ENCODE results near the gene SLC39A10.
"Not testable (repeated sequence)": the region's sequence is repeated elsewhere in the genome, so short reads cannot be mapped to it uniquely, and the experiment has no call there.

Gene SLC39A10

GRCh38 chr2:195656161-195656858, 716 bp upstream of the SLC39A10 start:
- Mint-ChIP-seq H3K36me3 (ENCODE audit: low read depth) (peaks cover 25% of the 10 kb centered on the region), H3K4me1 (ENCODE audit: low read depth) (peaks cover 47% of the 10 kb centered on the region), H3K27ac (peak overlapping the region; percentile 95), H3K9me3 (no peaks in the 10 kb centered on the region), H3K4me3 (peak overlapping the region; percentile 95), H3K27me3 (no peaks in the 10 kb centered on the region)

DNA sequence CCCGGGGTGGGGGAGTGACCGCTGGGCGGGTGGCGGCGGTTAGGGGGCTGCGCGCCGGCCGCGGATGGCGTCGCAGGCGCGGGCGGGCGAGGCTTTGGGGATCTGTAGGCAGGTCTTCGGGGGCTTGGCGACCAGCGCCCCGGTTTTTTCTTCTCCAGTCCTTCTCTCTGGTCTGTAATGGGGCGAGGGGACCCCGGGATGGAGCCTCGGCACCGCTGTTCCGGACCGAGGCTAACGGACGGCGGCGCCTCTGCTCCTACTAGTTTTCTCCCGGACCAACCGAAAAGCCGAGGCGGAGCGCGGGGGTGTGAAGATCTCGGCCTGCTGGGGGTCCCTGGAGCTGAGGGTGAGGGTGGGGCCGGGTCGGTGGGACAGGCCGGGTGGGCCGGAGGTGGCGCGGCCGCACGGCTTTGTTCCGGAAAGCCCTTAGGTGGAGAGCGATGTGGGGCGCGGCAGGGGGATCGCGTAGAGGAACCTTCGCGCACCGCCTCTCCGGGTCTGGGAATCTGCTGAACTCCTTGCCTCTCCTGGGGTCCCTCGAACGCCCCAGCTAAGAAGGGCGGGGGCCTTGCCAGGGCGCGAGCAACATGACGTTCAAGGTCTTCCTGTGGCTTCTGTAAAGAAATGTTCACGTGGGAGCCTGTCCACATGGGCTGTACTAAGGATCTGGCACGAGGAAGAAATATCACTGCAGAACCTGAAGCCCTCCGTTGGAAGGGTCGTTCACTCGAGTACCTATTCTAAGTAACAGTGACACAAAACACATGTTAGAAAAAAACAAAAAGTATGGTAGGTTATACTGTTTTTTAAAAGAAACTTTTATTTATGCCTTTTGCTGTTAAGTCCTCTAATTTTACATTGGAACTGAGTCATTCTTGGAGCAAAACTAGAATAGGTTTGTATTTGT, 861 bp downstream of the SLC39A10 start:
- no peaks in the 10 kb centered on the region for H3K9me3 Mint-ChIP-seq
- H3K27ac Mint-ChIP-seq = peak overlapping the region; percentile 97
- H3K4me1 Mint-ChIP-seq (ENCODE audit: low read depth) = peaks cover 49% of the 10 kb centered on the region
- no peaks in the 10 kb centered on the region for H3K27me3 Mint-ChIP-seq
- H3K36me3 Mint-ChIP-seq (ENCODE audit: low read depth) = peaks cover 25% of the 10 kb centered on the region
- peak overlapping the region; percentile 95 for H3K4me3 Mint-ChIP-seq

DNA sequence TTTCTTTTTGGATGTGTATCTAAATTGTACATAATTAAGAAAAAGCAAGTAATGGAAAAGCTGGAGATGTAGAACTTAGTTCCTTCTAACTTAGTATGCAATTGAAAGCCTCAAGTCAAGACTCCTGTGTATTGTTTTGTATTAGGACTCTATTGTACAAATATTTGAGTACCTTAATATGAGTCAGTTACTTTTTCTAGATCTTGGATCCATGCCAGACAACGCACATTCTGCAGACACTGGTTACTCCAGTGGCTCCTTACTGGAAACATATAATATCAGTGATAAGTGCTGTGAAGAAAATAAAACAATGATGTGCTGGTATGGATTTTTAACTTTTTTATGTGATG, 1.5 kb downstream of the SLC39A10 start:
- peaks cover 25% of the 10 kb centered on the region for H3K36me3 Mint-ChIP-seq (ENCODE audit: low read depth)

DNA sequence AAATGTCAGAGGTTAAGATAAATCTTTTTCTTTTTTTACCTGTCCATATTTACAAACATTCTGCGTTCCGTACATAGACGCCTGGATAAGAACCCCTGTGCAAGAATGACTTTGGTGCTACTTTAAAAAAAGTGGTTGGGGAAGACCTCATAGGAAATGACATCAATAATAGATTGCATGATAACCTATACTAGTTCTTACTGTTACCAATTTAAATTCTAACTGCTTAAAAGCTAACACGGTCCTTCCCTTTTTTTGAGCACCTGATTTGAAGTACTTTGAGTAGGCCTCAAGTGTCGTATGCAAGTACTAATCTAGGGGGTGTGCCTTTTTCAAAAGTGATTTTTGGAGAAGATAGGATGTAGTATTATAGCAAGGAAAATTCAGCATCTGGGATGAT, 2.1 kb downstream of the SLC39A10 start:
- Mint-ChIP-seq H3K4me3 (peak overlapping the region; percentile 95), H3K27ac (peak overlapping the region; percentile 97), H3K36me3 (ENCODE audit: low read depth) (peaks cover 25% of the 10 kb centered on the region), H3K9me3 (no peaks in the 10 kb centered on the region), H3K4me1 (ENCODE audit: low read depth) (peaks cover 52% of the 10 kb centered on the region), H3K27me3 (no peaks in the 10 kb centered on the region)

More for the DNA sequence above, 1.5 kb downstream of the SLC39A10 start:
- Mint-ChIP-seq H3K4me3 (peak overlapping the region; percentile 95), H3K27ac (peak overlapping the region; percentile 97), H3K9me3 (no peaks in the 10 kb centered on the region), H3K27me3 (no peaks in the 10 kb centered on the region), H3K4me1 (ENCODE audit: low read depth) (peaks cover 52% of the 10 kb centered on the region)

DNA sequence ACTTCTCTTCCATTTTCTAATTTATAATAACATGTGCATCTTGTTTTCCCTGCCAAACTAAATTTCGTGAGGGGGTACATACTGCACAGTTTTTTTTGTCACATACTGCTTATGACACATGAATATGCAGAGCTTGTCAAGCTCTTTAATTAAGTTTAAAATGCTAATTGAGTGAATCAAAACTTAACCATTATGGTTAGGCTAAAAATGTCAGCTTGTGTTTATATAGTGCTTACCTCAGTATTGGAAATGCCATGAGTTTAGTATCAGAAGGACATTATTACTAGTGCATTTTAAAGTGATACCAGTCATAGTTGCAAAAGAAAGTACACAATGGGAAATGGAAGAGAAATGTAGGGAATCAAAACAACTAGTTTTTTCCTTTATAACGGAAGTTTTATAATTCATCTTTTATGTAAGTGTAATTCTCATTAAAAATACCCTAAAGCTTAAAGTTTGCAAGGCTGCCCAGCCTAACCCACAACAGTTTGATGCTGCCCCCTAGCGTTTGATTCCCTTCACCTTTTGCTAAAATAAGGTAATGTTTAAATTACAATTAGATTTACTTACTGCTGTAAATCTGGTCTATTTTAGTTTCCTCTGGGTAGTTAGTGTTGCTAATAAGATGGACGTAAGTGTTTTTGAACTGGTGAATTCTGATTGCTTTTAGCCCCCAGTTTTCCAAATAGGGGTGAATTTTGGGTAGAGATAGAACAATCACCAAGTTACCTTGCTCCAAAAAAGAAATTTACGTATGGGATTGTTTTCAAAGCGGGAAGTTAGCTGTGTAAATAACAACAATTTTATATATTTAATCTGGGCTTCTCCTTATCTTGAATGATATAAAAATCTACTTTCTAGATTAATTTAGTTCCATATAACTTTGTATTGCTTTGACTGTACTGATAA, 3.2 kb downstream of the SLC39A10 start:
- no peaks in the 10 kb centered on the region for H3K9me3 Mint-ChIP-seq
- H3K27me3 Mint-ChIP-seq = no peaks in the 10 kb centered on the region
- H3K36me3 Mint-ChIP-seq (ENCODE audit: low read depth) = peaks cover 25% of the 10 kb centered on the region
- H3K27ac Mint-ChIP-seq = peak overlapping the region; percentile 97
- H3K4me1 Mint-ChIP-seq (ENCODE audit: low read depth) = peaks cover 57% of the 10 kb centered on the region
- H3K4me3 Mint-ChIP-seq = peak overlapping the region; percentile 95

GRCh38 chr2:195662138-195662537, 5.1 kb downstream of the SLC39A10 start:
- Mint-ChIP-seq H3K4me3 (no peak overlapping the region), H3K27me3 (no peaks in the 10 kb centered on the region), H3K36me3 (ENCODE audit: low read depth) (peaks cover 25% of the 10 kb centered on the region), H3K27ac (peak overlapping the region; percentile 79), H3K9me3 (no peaks in the 10 kb centered on the region), H3K4me1 (ENCODE audit: low read depth) (peaks cover 68% of the 10 kb centered on the region)

DNA sequence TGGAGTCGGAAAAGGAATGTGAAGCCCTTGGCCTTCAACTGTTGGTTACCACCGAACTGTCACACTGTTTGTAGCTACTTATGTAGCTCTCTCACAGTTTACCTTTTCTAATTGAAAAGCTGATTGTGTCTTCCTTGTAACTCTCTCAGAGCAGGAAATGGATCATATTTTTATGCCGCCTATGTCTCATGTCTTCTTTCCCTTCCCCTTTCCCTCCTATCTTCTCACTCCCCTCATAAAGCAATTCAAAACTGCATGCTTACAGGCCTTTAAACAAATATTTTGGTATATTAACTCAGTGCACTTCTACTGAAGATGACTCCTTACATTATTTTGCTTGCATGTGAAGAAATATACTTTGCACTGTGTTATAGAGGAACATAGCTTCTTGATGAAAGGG, 6.0 kb downstream of the SLC39A10 start:
- Mint-ChIP-seq H3K4me3 (no peak overlapping the region), H3K27ac (peak overlapping the region; percentile 50), H3K27me3 (no peaks in the 10 kb centered on the region), H3K4me1 (ENCODE audit: low read depth) (peaks cover 74% of the 10 kb centered on the region), H3K36me3 (ENCODE audit: low read depth) (peaks cover 24% of the 10 kb centered on the region), H3K9me3 (no peaks in the 10 kb centered on the region)

DNA sequence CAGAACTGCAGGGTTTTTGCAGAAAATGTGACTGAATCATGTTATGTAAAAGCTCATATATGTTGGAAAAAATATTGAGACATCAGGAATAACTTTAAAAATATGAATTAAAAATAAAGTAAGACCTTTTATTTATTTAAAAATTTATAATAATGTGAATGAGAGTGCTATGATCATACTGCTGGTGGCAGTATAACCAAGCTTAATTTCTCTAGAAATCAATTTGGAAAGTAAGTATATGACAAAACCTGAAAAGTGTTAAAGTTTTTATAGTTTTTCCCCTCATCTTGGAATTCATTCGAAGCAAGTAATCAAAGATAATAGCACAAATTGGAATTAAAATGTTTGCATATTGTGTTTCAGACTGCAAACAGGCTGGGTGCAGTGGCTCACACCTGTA, 7.5 kb downstream of the SLC39A10 start:
- Mint-ChIP-seq H3K9me3 (no peaks in the 10 kb centered on the region), H3K4me1 (ENCODE audit: low read depth) (peaks cover 69% of the 10 kb centered on the region), H3K36me3 (ENCODE audit: low read depth) (peaks cover 9% of the 10 kb centered on the region), H3K27ac (no peak overlapping the region), H3K4me3 (no peak overlapping the region), H3K27me3 (no peaks in the 10 kb centered on the region)

GRCh38 chr2:195665153-195665552, 8.1 kb downstream of the SLC39A10 start:
- not testable (repeated sequence) for H3K4me3 Mint-ChIP-seq; H3K27me3 Mint-ChIP-seq; H3K9me3 Mint-ChIP-seq; H3K27ac Mint-ChIP-seq; H3K36me3 Mint-ChIP-seq (ENCODE audit: low read depth)
- H3K4me1 Mint-ChIP-seq (ENCODE audit: low read depth) = peaks cover 63% of the 10 kb centered on the region

DNA sequence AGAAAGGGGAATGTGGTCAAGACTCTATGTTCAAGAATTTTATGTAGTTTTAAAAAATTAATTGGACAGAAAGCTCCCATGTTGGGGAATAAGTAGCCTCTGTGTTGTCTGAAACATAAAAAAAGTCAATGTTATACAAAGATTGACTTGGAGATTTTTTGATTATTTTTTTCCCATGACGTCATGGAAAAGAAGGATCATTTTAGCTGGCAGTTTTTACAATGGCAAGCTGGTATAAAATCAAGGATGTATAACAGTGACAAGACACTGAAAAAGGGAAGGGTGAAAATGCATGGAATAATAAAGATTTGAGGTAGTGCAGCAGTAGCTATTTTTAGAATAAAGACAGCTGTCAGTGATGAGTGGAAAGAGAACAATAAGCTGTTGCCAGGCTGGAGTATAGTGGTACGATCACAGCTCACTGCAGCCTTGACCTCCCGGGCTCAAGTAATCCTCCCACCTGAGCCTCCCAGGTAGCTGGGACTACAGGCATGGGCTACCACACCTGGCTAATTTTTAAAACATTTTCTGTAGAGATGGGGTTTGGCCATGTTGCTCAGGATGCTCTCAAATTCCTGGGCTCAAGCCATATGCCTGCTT, 9.2 kb downstream of the SLC39A10 start:
- Mint-ChIP-seq H3K9me3 (no peaks in the 10 kb centered on the region), H3K36me3 (ENCODE audit: low read depth) (no peaks in the 10 kb centered on the region), H3K27me3 (no peaks in the 10 kb centered on the region), H3K4me3 (peak overlapping the region; percentile 32), H3K27ac (peak overlapping the region; percentile 66), H3K4me1 (ENCODE audit: low read depth) (peaks cover 55% of the 10 kb centered on the region)

GRCh38 chr2:195667974-195668373, 10.9 kb downstream of the SLC39A10 start:
- H3K4me1 Mint-ChIP-seq (ENCODE audit: low read depth) = peaks cover 49% of the 10 kb centered on the region
- H3K27ac Mint-ChIP-seq = no peak overlapping the region
- peaks cover 5% of the 10 kb centered on the region for H3K36me3 Mint-ChIP-seq (ENCODE audit: low read depth)
- no peak overlapping the region for H3K4me3 Mint-ChIP-seq
- no peaks in the 10 kb centered on the region for H3K9me3 Mint-ChIP-seq
- H3K27me3 Mint-ChIP-seq = no peaks in the 10 kb centered on the region

- peaks cover 39% of the 10 kb centered on the region for H3K4me1 Mint-ChIP-seq (ENCODE audit: low read depth)
- no peaks in the 10 kb centered on the region for H3K27me3 Mint-ChIP-seq
- H3K9me3 Mint-ChIP-seq = no peaks in the 10 kb centered on the region
- no peak overlapping the region for H3K27ac Mint-ChIP-seq
- H3K4me3 Mint-ChIP-seq = no peak overlapping the region
- peaks cover 5% of the 10 kb centered on the region for H3K36me3 Mint-ChIP-seq (ENCODE audit: low read depth)
Measured at GRCh38 chr2:195670191-195670590, 13.2 kb downstream of the SLC39A10 start.

- H3K27me3 Mint-ChIP-seq = no peaks in the 10 kb centered on the region
- H3K27ac Mint-ChIP-seq = peak overlapping the region; percentile 31
- H3K36me3 Mint-ChIP-seq (ENCODE audit: low read depth) = peaks cover 5% of the 10 kb centered on the region
- no peaks in the 10 kb centered on the region for H3K9me3 Mint-ChIP-seq
- peaks cover 29% of the 10 kb centered on the region for H3K4me1 Mint-ChIP-seq (ENCODE audit: low read depth)
- H3K4me3 Mint-ChIP-seq = no peak overlapping the region
Measured at GRCh38 chr2:195671563-195671962, 14.5 kb downstream of the SLC39A10 start.

DNA sequence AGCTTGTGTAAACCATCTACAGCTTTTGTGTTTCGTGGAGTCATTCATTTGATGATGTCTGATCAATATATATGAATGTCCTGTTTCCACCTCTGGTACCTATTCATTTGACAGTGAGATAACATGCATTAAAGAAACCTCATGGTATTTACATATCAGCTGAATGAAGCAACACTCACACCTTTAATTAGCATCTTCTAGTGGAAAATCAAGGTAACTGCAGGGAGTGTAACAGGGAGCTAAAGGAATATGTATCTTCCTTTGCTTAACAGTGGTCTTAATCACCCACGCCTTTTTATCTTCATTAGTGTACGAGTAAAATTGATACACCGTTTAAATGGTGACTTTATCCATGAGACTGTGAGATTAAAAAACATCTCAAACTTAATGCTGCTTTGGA, 15.6 kb downstream of the SLC39A10 start:
- Mint-ChIP-seq H3K36me3 (ENCODE audit: low read depth) (peaks cover 8% of the 10 kb centered on the region), H3K4me1 (ENCODE audit: low read depth) (peaks cover 26% of the 10 kb centered on the region), H3K4me3 (no peak overlapping the region), H3K9me3 (no peaks in the 10 kb centered on the region), H3K27ac (no peak overlapping the region), H3K27me3 (no peaks in the 10 kb centered on the region)

Data from stimulated activated naive CD8-positive, alpha-beta T cell treated with anti-CD3 and anti-CD28 coated beads, Interleukin-15, Interleukin-2, amounts not matched to agents 100 ng/mL and 50 ng/mL, for 24 hours (primary cell).